GM18909 (cell line): Measurements from ENCODE around the gene KIAA1614.
"Not testable (repeated sequence)": the region's sequence is repeated elsewhere in the genome, so short reads cannot be mapped to it uniquely, and the experiment has no call there.

Experiments
- ATAC-seq: cut with Tn5 transposase; IDR thresholded peaks from one replicate; pipeline ENCODE4 v1.9.1; 2021; ENCODE audit warnings: mild to moderate bottlenecking; ENCODE audit not compliant: unreplicated experiment, poor library complexity

Gene KIAA1614

DNA sequence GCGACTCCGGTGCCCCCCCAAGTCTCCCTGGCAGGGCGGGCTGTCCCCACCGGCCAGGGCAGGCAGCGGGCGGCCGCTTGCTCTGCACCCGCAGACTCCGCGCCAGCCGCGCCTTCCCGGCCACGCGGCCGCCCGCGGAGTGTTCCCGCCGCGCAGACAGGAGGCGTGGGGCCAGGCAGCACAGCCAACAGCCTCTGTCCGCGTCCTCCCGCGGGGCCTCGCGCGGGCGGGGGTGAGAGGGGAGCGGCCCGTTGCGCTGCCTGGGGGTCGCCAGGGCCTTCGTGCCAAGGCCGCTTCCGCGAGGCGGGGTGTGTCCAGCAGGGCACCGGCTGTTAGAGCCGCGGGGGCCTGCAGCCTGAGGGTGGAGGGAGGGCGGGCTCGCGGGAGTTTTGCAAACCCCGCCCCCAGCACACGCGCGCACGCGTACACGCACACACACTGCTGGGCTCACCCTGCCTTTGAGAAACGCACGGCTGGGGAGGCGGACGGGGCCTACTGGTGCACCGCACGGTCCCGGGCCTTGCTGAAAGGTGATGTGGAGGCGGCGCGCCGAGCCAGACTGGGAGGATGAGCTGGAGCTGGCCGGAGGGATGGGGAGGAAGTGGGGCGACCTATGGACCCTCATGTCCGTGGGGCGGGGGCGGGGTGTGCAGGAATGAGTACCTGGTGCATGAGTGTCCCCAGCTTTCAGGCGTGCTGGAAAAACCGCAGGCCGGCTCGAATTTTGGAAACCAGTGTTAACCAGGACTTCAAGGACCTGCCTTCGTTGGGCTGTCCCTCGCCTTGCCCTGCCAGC lies 41.5 kb downstream of the KIAA1614 start:
- peak; percentile 72 for ATAC-seq

DNA sequence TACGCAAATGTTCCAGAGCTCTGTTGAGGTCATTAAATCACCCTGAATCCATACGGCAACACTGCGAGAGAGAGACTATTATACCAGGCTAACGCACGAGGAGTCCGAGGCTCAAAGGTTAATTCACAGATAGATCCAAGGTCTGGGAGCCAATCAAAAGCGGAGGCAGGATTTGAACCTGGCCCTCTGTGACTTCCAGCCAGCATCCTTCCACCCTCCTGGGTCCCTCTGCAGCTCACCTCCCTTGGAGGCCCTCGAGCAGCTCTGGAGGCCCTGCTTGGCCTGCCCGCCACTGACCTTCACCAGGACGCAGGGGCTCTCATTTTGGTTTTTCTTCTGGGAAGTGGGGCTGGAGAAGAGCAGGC lies 42.1 kb downstream of the KIAA1614 start:
- ATAC-seq, result no peak

DNA sequence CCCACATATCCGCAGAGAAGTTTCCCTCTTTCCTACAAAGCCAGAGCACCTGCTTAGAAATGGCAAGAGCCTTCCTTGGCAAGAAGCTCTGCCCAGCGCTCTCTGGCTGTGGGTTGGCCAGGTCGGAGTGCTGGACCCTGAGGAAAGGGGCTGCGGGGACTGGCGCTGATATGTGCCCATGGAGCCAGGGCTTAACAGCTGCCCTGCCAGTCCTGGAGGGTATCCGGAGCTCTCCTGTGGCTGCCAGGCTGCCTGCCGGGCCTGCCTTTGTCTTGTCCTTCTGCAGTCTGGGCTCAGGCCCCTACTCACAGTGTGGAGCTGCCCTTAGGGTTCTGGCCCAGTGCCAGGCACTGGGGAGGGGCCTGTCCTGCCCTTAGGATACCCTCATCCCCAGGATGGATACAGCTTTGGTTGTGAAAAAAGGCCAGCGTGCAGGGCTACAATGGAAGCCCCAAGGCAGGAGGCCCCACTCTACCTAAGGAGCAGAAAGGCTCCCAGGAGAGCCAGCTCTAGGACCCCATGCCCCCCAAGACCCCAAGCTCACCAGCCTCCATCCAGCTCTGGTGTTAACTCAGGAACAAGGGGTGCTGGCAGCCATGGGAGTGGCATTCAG lies 43.4 kb downstream of the KIAA1614 start:
- no peak for ATAC-seq

DNA sequence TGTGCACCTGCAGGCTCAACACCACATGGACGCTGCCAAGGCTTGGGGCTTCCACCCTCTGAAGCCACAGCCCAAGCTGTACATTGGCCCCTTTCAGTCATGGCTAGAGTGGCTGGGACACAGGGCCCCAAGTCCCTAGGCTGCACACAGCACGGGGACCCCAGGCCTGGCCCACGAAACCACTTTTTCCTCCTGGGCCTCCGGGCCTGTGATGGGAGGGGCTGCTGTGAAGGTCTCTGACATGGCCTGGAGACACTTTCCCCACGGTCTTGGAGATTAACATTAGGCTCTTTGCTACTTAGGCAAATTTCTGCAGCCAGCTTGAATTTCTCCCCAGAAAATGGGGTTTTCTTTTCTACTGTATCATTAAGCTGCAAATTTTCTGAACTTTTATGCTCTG lies 46.9 kb downstream of the KIAA1614 start:
- not testable (repeated sequence) for ATAC-seq

DNA sequence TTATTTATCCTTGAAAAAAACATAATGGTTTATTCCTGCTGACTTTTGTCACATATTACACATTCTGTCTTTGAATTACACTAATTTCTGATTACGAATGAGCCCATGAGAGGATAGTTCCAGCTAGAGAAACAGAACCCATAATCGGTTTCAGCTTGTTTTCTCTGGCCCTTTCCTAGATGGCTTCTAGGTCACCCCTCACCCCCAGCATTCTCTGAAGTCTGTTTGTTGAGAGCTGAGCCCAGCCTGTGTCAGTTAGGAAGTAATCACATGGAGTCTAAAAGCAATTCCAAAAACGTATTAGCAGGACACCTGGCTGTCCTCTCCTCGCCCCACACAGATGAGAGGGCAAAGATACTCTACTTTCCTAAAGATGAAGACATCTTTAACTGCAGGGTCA lies 48.9 kb downstream of the KIAA1614 start:
- ATAC-seq, result no peak

DNA sequence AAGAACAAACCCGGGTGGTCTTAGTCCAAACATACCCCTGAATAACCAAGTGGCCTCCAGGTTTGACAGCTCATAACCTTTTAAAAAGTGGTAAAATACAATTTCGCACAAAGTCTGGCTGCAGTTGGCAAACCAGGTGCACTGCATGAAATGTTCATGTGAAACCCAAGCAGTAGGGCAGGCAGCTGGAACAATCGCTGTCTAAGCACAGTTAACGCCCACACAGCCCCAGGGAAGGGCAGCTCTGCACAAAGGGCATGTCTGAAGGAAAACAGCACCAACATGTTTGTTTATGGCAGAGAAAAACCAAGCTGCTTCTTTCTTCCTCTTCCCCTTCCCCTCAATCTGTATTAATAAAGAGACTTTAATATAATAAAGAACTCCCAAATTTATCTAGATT lies 49.5 kb downstream of the KIAA1614 start:
- ATAC-seq, result no peak

DNA sequence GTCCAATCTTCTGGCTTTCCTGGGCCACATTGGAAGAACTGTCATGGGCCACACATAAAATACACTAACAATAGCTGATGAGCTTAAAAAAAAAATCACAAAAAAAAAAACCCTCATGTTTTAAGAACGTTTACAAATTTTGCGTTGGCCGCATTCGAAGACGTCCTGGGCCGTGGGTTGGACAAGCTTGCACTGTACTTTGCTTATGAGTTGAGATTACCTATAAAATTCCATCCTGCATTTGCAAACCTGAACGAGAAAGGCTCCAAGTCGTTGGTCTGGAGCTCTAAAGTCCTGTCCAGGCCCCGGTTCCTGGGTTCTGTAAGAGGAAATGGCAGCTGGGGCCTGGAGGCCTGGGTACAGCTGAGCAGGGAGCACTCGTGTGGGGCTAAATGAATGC lies 51.4 kb downstream of the KIAA1614 start:
- ATAC-seq, result no peak

DNA sequence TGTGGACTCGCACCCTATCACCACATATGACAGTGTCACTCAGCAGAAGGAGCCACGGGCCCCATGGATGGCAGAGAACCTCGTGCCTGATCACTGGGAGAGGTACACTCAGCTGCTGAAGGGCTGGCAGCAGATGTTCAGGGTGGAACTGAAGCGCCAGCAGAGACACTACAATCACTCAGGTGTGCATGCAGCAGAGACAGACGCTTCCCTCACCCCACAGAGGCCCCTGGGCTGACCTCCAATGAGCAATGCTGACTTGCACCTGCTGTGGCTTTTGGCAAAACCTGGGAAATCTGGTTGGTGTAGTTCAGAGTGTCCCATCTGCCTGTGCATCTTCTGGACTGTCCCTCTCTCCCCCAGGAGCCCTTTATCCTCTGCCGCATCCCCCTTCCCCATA lies 51.9 kb downstream of the KIAA1614 start:
- no peak for ATAC-seq

DNA sequence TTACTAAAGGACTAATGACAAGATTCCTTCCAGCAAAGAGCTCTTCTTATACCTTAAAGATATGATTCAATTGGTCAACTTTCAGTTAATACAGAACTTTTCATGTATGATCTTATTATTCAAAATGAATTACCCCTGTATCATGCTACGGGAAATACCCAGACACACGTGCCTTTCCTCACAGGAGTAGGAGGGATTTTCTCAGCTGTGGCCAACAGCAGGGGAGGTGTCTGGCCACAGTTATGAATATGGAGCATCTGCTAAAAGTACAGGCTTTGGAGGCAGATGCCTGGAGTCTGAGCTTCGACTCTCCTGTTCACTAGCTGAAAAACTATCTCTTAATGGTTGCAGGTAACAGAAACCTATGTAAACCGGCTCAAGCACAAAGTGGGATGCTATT lies 53.6 kb downstream of the KIAA1614 start:
- ATAC-seq, result no peak

DNA sequence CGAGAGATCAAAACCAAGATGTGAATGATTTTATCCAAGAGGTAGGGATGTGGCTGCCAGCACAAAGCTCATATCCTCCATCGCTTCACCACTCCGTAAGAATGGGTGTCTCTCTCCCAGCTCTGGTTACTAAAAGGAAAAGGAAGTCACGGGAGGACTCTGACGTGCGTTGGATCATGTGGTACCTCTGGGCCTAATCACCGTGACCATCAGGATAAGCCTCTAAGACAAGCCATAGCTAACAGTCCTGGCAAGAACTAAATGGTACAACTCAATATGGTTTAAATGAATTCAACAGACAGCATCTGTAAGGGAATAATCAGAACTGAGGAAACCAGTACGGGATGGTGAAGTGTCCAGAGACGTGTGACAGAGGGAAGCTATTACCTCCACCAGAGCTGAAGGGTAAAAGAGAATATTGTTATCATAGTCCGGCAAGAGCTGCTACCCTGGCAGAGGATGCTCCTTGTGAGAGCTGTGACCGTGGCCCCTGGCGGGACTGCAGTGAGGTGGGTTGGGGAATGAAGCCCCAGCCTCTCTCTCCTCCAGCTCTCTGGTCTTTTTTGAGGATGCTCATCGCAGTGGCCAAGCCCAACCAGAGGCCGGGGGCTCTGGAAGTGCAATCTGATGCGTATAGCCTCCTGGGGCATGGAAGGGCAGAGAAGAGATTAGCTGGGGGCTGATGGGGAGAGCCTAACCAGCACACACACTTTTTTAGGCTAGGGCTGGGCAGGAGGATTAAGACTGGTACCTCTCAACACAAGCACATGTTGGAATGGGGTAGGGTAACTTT lies 54.2 kb downstream of the KIAA1614 start:
- no peak for ATAC-seq

DNA sequence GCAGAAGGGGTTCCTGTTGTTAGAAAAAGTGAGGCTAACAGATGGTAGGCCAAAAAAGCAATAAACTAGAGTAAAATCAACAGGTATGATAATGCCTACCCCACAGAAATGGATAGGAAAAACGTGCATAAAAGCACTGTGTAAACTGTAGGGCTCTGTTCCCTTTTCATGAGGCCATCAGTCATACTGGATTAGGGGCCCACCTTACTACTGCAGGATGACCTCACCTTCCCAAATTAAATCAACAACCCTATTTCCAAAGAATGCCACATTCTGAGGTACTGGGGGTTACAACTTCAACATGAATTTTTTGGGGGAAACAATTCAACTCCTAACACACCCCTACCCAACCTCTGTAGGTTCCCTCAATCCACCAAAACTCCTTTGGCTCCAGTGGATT lies 54.9 kb downstream of the KIAA1614 start:
- ATAC-seq, result no peak

DNA sequence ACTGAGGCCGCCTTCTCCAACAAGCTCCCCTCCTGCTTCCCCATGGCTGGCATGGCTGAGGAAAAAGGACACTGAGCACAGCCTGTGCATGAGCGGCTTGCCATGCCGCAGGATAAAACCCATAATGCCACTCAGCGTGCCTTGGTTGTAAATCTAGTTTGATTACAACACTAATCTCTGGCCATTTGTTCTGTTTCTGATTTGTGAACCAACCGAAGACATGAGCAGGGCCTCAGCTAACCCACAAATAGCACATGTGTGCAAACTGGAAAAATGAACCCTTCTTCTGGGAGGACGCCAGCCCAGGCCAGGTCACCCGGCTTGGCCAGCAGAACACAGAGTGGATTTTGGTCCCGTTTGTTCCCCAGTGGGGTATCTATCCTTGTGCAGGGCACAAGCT lies 56.1 kb downstream of the KIAA1614 start:
- not testable (repeated sequence) for ATAC-seq

DNA sequence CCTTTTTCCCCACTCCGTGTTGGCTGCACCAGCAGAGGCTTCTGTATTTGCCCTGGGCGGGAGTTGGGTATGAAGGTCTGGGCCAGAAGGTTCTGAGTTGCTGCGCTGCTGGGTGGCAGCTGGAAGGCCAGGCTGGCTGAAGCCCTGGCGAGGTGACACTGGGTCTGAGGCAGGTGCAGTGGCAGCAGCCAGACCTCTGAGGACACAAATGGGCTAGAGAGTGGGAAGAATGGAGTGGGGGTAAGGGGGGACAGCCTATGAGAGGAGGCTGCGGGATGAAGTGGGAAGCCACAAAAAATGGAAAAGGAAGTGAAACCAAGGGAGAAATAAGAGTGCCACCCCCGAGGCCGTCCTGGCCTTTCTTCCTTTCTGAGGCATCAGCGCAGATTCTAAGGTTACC lies 56.7 kb downstream of the KIAA1614 start:
- no peak for ATAC-seq

DNA sequence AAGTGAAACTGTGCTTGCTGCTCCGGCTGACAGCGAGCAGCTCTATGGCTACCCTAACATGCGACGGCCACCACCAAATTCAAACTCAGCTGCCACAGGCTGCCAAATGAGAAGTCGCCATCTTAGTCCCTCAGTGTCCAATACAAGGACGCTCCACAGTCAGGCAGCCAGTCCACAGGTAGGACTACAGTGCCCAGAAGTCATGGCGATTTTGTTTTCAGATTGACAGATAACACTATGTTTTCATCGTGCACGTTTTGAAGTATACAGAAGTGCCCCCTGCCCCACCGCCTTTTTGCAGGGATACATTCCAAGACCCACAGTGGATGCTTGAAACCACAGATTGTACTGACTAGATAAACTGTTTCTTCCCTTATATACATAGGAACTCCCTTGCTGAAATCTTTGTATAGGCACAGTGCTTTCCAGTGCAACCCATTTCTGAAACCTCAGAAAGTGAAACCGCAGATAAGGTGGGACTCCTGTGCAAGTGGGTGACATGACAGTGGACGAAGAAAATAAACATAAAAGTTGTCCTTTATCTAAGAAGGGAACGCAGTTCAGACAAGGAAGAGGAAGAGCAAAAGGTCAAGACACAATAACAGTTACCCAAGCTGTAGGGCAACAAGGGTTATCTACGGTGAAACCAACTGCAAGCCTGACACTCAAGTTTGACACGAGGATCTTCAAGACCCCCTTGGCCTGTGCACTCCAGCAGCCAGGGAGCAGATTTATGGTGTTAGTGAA lies 57.8 kb downstream of the KIAA1614 start:
- ATAC-seq, result no peak

DNA sequence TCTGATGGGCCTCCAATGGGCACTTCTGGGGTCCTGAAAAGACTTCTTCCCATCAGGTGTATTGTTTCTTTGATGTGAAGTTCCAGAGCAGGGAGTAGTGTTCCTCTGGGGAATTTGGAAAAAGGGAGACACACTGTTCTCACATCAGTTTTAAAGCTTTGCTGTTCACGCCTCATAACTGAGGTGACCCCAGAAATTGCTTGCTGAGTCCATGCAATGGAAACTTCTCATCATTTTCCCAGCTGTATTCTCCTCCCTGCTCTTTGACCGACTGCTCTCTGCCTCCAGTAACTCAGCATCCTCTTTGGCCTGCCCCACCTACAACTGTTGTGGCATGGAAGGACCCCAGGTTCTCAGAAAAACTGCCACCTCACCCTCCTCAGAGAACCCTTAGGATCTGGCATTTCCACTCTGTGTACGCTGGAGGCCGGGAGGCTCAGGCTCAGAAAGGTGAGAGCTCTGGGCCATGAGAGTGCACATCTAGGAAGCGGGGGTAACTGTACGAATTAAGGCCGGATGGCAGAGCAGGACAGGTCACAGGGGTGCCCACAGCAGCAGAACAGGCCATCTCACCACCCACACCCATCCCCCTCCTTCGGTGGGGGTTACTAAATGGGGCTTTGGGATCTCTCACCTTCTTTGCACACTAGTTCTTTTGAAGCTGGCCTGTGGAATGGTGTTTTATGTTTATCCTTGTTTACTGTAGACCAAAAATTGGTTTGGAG lies 58.7 kb downstream of the KIAA1614 start:
- no peak for ATAC-seq

DNA sequence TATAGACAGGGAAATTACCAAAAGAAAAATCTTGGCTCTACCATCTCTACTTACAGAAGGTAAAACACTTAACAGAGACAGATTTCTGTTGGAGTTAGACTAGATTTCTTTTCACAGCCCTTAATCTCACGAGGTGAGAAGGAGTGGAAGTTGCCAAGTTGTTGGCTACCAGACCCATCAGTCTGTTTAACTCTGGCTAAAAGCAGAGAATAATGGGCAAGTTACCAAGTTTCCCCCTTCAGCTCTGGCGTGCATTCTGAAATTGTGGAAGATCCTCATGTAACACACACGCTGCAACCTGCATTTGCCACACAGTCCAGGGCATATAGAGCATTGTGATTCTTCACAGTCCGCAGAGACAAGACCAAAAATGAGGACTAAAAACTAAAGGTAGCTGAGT lies 60.7 kb downstream of the KIAA1614 start:
- ATAC-seq, result no peak

DNA sequence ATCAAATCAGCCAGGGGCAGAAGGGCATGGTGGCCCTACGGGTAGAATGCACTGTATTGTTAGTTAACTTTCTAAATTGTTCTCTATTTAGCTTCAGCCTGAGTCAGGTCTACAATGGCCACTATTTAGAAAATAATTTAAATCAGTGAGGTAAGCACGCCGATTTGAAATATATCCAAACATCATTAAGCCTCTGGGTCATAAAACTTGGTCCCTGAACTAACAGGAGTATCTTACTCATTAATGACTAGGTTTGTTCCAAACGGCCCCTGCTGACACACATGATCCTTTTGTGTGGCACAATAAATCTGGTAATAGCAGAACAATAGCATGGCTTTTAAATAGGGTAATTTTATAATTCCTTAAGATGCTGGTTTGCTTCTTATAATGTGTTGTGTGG lies 61.5 kb downstream of the KIAA1614 start:
- no peak for ATAC-seq

DNA sequence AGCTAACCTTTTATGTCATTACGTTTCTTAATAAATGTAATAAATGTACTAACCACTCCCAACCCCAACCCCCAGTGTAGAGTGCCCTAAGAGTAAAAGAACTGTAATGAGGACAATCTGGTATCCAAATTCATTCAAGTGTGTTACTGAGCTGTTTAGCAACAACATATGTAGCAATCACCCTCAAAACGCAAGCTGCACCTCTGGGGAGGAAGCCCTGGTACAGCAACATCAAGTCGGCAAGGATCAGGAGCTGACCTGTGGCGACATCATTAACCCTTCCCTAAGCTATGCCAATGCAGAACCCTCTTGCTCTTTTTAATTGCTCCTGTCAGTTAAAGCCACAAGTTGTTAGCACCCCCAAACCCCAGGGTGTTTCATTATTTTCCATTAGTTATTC lies 62.9 kb downstream of the KIAA1614 start:
- ATAC-seq, result no peak

DNA sequence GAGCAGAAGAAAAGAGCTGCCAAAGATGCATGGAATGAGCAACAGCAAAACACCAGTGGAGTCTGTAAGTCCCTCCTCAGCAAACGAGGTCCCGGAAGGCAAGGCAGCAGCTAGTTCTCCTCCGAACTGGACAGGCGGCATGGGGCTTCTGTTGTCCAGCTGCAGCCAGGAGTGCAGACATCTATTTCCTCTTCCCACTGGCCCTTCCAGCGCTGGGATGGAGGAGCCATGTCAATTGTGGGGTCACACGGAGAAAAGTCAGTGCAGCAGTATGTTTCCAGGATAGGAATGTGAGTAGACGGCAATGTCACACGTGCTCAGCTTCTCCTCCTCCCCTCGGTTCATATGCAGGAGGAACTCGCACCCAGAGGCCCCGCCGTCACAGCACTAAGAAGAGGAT lies 63.5 kb downstream of the KIAA1614 start:
- ATAC-seq, result no peak

DNA sequence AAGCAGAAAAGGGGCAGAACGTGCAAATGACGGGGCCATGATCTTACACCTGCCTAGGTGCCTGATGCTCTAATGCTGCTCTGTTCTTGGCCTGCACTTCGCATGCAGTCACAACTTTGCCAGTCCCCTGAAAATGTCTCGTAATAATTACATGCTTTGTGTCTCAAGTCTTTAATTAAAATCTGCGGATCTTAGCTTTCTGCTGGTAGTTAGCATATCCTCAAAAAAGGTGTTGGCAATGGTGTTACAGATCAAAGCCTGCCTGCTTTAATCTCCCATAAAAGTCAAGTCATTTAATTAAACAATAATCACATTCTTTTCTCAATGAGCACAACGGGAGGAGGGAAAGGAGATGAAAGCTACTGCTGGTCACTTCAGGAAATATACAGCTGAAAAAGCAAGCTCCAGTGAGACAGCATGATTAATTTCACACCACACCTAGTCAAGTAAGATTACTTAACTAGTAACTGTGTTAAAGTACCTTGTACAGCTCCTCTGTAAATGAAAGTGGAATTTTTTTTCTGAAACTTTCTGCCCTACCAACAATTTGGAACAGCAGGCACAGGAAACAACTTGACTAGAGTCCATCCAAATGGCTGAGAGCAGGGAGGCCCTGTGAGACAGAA lies 64.1 kb downstream of the KIAA1614 start:
- no peak for ATAC-seq
